ENCODE measurements around the gene CASP9.

GRCh38 chr1:15543589-15544568, 19.9 kb upstream of the CASP9 start:
- no peak for TF ChIP-seq EZH2 (IDR thresholded peaks at IDR 0.05; ENCODE audit: low read length, missing control alignments)
- TF ChIP-seq, protein P1, sequence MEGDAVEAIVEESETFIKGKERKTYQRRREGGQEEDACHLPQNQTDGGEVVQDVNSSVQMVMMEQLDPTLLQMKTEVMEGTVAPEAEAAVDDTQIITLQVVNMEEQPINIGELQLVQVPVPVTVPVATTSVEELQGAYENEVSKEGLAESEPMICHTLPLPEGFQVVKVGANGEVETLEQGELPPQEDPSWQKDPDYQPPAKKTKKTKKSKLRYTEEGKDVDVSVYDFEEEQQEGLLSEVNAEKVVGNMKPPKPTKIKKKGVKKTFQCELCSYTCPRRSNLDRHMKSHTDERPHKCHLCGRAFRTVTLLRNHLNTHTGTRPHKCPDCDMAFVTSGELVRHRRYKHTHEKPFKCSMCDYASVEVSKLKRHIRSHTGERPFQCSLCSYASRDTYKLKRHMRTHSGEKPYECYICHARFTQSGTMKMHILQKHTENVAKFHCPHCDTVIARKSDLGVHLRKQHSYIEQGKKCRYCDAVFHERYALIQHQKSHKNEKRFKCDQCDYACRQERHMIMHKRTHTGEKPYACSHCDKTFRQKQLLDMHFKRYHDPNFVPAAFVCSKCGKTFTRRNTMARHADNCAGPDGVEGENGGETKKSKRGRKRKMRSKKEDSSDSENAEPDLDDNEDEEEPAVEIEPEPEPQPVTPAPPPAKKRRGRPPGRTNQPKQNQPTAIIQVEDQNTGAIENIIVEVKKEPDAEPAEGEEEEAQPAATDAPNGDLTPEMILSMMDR (conservative IDR thresholded peaks at IDR 0.05 in 1 of 2, IDR thresholded peaks at IDR 0.05 in 1 of 2; ENCODE audit: low read depth in 1 of 2, low read length in 2 of 2): no peak
